Neuron (in vitro differentiated cells): Measurements from ENCODE around the gene DRGX.

ENCODE experiments used
- H2AFZ ChIP-seq: one replicate; pipeline ENCODE4 v1.6.1; 2013; ENCODE audit warnings: low read depth, mild to moderate bottlenecking, inconsistent platforms, low read length, moderate library complexity
- H3K27me3 ChIP-seq: one replicate; pipeline ENCODE4 v1.6.1; 2013; ENCODE audit warnings: low read length; ENCODE audit not compliant: insufficient read depth
- H3K36me3 ChIP-seq: one replicate; pipeline ENCODE4 v1.6.1; 2013; ENCODE audit warnings: low read length; ENCODE audit not compliant: insufficient read depth
- H3K4me1 ChIP-seq: one replicate; pipeline ENCODE4 v1.6.1; 2013; ENCODE audit warnings: low read length; ENCODE audit not compliant: insufficient read depth
- H3K4me3 ChIP-seq: 2 replicates; pipeline ENCODE4 v1.5.1; 2013; ENCODE audit warnings: mild to moderate bottlenecking, low read length, moderate library complexity
- H3K9me3 ChIP-seq: one replicate; pipeline ENCODE4 v1.6.1; 2013; ENCODE audit warnings: low read length

Gene DRGX

DNA sequence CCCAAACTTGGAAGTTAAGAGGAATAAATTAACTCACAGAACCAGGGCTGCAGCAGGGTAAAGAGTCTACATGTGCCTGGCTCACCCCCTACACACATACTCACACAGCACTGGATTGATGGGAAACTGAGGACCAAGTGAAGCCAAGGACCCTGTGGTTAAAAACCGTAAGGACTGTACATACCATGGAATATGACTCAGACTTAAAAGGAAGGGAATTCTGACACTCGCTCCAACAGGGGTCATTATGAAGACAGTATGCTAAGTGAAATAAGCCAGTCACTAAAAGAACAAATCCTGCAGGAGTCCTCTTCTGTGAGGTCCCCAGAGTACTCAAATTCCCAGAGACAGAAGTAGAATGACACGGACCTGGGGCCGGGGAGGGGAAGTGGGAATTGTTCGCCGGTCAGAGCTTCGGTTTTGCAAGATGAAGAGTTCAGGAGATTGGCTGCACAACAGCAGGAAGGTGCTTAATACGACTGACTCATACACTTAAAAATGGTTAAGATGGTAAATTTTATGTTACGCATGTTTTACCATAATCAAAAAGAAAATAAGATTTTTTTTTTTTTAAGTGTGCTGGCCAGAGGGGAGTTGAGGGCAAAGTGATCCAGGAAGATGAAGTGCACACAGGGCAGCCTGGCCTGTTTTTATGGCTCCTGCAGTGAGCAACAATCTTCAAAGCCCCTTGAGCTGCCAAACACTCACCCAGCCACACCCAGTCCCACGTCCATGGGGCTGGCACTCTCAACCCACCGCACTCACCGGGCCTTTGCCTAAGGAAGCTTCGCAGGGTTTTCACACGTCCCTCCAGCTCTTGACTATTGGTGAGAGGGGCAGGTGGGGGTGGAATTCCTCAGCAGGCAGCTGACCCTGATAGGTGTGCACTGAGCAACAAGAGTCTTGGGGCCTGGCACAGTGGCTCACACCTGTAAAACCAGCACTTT is 26.4 kb downstream of the DRGX start:
- Histone ChIP-seq H3K4me1 (no peaks in the 10 kb centered on the region), H2AFZ (no peak overlapping the region), H3K27me3 (no peaks in the 10 kb centered on the region), H3K9me3 (no peaks in the 10 kb centered on the region), H3K4me3 (no peak overlapping the region), H3K36me3 (no peaks in the 10 kb centered on the region)

DNA sequence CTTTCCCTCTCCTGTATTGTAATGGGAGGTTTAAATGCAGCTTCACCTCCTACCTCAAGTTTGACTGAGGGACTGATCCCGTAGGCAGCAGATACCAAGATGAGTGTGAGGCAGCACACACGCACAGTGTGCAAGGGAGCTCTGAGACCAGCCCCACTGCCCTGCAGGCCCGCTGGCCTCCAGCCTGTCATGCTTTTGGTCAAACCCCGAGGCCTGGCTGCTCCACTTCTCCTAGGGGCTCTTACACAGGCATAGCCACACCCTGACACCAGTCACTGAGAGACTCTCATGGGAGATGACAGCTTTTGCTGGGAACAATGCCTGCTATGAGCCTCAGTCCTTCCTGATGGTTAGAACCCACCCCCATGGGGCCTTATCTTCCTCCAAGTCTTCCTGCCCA is 27.6 kb downstream of the DRGX start:
- Histone ChIP-seq H3K4me1 (no peaks in the 10 kb centered on the region), H3K36me3 (no peaks in the 10 kb centered on the region), H3K9me3 (no peaks in the 10 kb centered on the region), H3K27me3 (peaks cover 3% of the 10 kb centered on the region), H3K4me3 (no peak overlapping the region), H2AFZ (no peak overlapping the region)

DNA sequence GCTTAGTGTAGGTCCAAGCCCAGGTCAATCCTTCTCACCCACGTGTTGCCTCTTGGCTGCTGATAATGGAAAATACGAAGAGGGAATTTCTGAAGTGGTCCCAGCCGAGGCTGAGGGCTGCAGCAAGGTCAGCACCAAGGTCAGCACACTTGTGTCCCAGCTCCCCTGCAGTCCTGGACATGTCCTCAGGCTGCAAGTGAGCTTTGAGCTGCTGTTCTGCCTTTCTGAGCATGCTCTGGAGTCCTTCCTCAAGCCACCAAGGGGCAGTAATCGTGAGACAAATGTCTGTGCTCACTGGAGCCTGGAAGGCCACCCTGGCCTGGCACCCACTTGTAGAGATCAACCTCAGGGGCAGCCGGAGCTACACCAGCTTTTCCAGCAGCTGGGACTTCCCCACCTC is 28.3 kb downstream of the DRGX start:
- Histone ChIP-seq H3K4me1 (no peaks in the 10 kb centered on the region), H3K4me3 (no peak overlapping the region), H3K27me3 (peaks cover 7% of the 10 kb centered on the region), H3K9me3 (no peaks in the 10 kb centered on the region), H2AFZ (no peak overlapping the region), H3K36me3 (no peaks in the 10 kb centered on the region)

DNA sequence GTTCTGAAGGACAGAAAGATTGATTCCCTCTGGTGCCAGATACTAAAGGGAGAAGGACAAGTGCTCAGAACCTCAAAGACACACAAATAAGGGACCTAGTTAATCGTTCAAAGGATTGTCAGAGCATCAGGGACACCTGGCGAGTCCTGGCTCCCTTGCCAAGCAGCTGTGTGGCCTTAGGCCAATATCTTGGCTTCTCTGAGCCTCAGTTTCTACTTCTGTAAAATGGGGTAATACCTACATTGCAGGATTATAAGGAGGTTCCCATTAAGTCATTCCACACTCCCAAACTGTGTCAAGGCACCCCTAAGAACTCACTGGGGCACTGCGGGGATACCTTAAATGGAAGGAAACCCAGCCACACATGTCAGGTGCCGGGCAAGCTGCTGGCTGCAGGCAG is 29.4 kb downstream of the DRGX start:
- Histone ChIP-seq H3K36me3 (no peaks in the 10 kb centered on the region), H3K27me3 (peaks cover 8% of the 10 kb centered on the region), H2AFZ (no peak overlapping the region), H3K4me1 (no peaks in the 10 kb centered on the region), H3K9me3 (no peaks in the 10 kb centered on the region), H3K4me3 (no peak overlapping the region)

DNA sequence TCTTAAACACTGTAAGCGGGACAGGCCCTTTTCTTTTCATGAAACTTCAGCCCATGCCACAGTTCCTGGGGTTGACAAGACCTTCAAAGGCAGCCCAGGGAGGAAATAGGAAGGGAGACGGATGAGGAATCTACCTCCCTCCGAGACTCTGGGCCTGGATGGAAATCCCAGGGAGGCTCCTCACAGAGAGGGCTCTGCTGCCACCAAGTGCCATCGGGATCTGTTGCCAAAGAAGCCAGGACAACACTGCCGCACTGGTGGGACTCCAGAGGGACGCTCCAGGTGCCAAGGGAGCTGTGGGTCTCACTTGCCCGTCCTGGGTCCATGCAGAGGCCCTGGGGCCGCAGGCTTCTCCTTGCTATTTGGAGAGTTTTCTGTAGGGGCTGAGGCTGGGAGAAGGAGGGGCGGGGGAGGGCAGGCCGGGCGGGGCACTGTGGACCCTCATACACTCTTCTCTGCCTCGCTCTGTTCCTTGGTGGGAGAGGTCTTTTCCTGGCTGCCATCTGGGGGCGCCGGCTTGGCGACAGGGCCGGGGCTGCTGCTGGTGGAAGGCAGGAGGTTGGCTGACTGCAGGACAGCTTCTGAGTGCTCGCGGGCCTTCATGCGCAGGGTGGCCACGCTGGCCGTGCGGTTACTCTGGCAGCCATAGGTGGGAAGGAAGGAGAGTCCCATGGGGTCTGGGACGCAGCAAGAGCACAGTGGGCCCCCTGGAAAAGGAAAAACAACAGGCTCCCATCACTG is 30.0 kb downstream of the DRGX start:
- H3K4me1 ChIP-seq, result no peaks in the 10 kb centered on the region
- H3K27me3 ChIP-seq, result peaks cover 8% of the 10 kb centered on the region
- no peak overlapping the region for H2AFZ ChIP-seq
- H3K9me3 ChIP-seq, result no peaks in the 10 kb centered on the region
- H3K4me3 ChIP-seq, result no peak overlapping the region
- H3K36me3 ChIP-seq, result no peaks in the 10 kb centered on the region

DNA sequence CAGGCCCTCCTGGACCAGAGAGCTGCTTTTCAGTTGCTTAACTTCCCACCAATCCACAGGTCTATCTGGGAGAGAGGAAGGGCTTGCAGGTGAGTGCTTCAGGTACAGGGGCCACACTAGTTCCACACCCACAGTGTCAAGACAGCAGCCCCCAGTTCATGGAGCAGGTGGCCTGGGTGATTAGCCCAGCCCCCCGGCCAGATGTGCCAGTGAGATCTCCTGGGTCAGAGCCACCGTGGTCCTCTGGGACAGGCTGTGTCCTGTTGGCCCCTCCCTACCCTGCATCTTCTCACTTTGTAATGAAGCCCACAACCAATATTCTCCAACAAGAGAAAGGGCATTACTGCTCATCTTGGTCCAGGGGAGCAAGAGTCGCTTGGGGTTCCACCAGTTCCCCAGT is 30.6 kb downstream of the DRGX start:
- Histone ChIP-seq H3K4me3 (no peak overlapping the region), H3K36me3 (no peaks in the 10 kb centered on the region), H3K9me3 (no peaks in the 10 kb centered on the region), H3K27me3 (peaks cover 8% of the 10 kb centered on the region), H3K4me1 (no peaks in the 10 kb centered on the region), H2AFZ (no peak overlapping the region)

DNA sequence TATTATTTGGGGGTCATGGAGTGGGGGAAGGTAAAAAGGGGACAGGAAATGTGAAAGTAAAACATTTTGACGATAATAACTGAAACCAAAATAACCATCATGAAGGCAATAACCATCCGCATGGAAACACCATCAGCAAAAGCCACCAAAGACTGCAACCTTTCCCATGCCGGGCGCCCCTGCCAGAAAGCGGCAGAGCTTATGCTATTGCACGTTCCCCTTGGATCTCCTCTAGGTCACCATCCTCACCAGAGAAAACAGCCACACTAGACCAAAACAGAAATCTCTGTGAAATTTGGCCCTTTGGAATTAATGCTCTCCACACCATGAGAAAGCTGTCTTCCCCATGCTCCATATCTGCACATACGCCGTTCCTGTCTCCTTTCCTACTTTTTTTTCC is 31.1 kb downstream of the DRGX start:
- Histone ChIP-seq H3K4me3 (no peak overlapping the region), H2AFZ (no peak overlapping the region), H3K36me3 (no peaks in the 10 kb centered on the region), H3K27me3 (peaks cover 8% of the 10 kb centered on the region), H3K4me1 (no peaks in the 10 kb centered on the region), H3K9me3 (no peaks in the 10 kb centered on the region)

DNA sequence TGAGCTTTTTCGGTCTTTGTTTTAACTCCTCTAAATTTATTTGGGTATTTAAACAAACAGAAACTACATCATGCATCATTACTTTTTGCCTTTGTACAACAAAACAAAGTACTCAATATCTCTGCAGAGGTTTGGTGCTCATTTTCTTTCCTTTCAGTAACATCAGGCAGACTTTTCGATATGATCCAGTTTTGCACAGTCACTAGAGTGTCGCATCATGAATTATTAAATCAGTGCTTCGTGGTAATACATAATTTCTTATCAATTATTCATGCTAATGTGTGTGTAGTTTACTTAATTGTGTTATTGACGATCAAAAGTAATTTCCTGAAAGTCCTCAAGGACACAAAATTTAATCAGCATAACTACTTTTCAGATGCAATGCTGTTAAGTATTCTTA is 31.8 kb downstream of the DRGX start:
- Histone ChIP-seq H3K4me1 (no peaks in the 10 kb centered on the region), H3K27me3 (peaks cover 8% of the 10 kb centered on the region), H3K4me3 (no peak overlapping the region), H3K36me3 (no peaks in the 10 kb centered on the region), H3K9me3 (no peaks in the 10 kb centered on the region), H2AFZ (no peak overlapping the region)

DNA sequence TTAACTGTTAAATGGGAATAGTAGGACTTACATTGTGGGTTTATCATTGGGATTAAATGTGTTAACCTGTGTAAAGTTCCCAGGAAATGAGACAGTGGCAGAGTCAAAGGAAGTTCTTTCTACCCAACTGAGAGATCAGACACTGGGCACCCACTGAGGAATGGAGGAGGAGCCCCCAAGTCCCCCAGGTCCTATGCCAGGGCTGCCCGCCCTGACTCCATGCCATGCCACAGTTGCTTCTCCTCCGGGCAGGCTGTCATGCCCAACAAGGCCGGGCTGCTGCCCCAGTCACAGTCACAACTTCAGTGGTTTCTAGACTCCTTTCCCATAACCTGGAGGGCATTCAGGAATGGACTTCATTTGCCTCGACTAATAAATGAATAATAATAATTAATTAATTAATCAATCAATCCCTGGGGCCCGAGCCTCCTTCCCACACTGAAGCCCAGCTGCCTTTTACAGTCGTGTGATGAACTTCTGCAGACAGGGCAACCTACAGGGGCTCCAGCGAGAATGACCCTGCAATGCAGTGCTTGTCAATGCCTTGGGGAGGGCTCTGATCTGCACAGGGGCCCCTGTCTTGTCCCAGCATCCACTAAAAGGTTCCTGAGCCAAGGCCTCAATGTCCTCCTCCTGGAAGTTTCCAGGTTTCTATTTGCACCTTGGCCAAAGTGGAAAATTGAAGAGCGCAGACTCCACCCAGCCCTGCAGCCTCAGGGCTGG is 32.4 kb downstream of the DRGX start:
- H3K27me3 ChIP-seq, result peaks cover 8% of the 10 kb centered on the region
- H3K4me1 ChIP-seq, result no peaks in the 10 kb centered on the region
- H3K36me3 ChIP-seq, result no peaks in the 10 kb centered on the region
- no peaks in the 10 kb centered on the region for H3K9me3 ChIP-seq
- H2AFZ ChIP-seq, result no peak overlapping the region
- H3K4me3 ChIP-seq, result no peak overlapping the region

DNA sequence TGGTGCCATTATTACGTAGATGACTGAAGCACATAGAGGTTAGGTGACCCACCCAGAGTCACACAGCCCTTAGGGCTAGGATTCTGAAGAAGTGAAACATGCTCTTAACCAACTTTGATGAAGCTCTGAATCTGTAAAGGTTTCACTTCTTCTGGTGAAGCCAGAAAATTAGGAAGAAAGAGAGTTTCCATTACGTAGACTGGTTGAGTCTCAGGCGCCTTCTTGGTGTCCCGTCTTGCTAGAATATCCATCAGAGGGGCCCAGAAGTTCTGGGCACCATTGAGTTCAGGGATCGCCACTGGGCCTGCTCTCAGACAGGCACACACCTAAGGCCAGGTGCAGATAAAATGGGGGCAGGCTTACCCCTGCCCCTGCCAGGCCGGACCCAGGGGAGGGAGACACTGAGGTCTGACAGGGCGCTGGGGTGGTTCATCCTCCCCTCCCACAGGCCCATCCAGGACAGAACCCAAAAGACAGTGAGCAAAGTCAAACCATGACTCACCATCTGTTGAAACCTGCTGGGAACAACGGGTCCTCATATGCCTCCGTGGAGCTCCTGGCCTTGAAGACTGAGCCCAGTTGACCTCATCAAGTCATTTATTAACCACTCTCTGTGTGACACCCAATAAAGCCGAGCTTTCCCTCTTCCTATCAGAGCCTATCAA is 33.2 kb downstream of the DRGX start:
- Histone ChIP-seq H3K4me3 (no peak overlapping the region), H3K27me3 (peaks cover 8% of the 10 kb centered on the region), H2AFZ (no peak overlapping the region), H3K36me3 (no peaks in the 10 kb centered on the region), H3K9me3 (no peaks in the 10 kb centered on the region), H3K4me1 (no peaks in the 10 kb centered on the region)

DNA sequence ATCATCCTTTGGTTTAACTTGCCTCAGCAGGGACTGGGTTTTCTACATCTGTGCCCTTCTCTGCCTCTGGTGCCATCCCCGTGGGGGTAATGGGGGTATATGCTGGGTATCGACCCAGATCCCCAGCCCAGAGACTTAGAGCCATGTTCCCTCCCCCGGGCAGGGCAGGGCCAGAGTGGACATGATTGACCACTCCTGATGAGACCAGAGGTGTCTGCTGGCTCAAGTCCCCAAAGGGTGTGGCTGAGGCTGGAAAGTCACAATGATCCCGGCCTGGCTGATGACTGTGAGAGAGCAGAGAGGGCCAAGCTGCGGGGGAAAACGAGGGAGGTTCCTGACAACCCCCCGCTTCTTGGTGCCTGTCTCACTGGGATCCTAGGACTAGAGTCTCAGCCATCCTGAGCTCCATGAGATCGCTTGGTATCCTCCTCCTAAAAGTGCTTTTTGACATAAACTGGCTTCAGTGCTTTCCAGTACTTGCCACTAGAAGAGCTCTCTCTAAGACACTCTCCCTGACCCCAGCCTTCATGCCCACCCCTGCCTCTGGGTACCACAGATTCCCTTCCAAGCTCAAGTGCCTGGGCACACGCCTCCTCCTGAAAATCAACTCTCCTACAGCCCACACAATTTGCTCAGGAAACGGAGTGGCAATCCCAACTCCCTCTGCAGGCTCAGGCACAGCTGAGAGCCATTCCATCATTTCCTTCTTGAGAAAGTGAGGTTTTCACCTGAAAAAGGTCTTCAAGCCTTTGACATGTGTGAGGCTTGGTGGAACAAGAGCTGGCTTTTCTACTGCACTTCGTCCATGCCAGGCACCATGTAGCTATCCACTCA is 33.9 kb downstream of the DRGX start:
- Histone ChIP-seq H2AFZ (no peak overlapping the region), H3K36me3 (no peaks in the 10 kb centered on the region), H3K4me1 (no peaks in the 10 kb centered on the region), H3K27me3 (peaks cover 8% of the 10 kb centered on the region), H3K9me3 (no peaks in the 10 kb centered on the region), H3K4me3 (no peak overlapping the region)

DNA sequence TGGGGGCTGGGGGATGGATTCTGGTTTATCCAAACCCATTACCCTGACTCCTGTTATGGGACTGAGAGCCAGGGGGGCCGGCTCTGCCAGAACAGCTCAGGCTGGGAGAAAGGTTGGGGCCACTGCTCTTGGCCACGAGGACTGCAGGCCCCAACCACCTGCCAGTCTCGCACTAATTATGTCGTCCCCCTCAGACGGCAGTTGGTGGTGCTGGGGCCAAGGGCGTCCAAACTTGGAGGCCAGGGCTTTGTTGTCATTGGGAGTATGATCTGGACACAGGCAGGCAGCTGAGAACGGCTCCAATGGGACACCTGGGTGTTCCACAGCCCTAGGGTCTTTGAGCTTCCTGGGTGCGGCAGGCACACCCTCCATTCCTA is 34.7 kb downstream of the DRGX start:
- no peak overlapping the region for H3K4me3 ChIP-seq
- H3K9me3 ChIP-seq, result no peaks in the 10 kb centered on the region
- H2AFZ ChIP-seq, result no peak overlapping the region
- H3K27me3 ChIP-seq, result peaks cover 8% of the 10 kb centered on the region
- no peaks in the 10 kb centered on the region for H3K4me1 ChIP-seq
- H3K36me3 ChIP-seq, result no peaks in the 10 kb centered on the region
